ENCODE data around the gene SMIM44. TPM values are rescaled to one million over a fixed set of nuclear protein-coding genes. Genes with fewer than 3 reads are reported as not detected.

Gene SMIM44
- total and polyA plus RNA-seq, 9 of the 15 experiments (the other 6 are each of a cell fraction or from before 2014, with no cell fraction given) = not detected

DNA sequence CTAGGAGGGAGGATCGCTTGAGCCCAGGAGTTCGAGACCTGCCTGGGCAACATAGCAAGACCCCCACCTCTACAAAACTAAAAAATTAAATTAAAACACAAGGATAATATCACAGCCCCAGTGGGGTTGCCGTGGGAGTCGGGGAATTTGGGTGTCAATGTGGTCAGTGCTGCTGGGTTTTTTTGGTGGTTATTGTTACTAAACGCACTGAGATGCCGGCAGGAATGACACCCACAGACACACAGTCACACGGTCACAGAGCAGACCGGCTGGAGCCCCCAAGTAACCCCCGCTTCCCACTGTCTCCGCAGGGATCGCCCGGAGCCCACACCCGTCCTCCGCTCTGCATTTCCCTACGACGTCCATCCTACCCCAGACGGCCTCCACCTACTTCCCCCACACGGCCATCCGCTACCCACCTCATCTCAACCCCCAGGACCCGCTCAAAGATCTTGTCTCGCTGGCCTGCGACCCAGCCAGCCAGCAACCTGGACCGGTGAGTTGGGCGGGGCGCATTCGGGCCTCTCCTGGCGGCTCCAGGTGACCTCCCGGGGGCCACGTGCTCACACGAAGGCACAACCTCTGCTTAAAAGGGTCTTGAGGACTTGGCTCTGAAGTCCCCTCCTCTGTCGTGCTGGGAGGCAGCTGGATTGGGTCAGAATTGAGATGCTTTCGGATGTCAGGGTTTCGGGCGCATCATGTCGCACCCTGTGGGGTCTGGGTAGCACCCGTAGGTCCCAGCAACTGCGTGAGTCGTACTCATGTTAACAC lies 30.9 kb downstream of the SMIM44 start:
- FAIRE-seq = no peak
- H2AFZ ChIP-seq (ENCODE audit: low read depth, low read length) = no peak overlapping the region
- no peak for ATAC-seq
- ChIA-PET CTCF (ENCODE audit: low intra/inter-chr PET ratio) (no interaction called here), POLR2A (interaction anchor here (0.5 kb wide), 1 partner anchor 87 kb away, joined by 4 read pairs; no protein-coding TSS in a partner anchor)
- WGBS (ENCODE audit: insufficient coverage, low coverage, missing lambda C conversion rate) = 96% methylated on average over 32 of the region's 38 CpGs
- H3K4me1 ChIP-seq (replicated peaks in 1 of 2; ENCODE audit: control insufficient read depth in 2 of 2, insufficient read depth in 2 of 2, low read length in 2 of 2) = peaks cover 3 to 37% of the 10 kb centered on the region in 2 experiments; a peak in 2 of 5 replicates
- H4K20me1 ChIP-seq (replicated peaks; ENCODE audit: control insufficient read depth, insufficient read depth, low read length) = peaks cover 8% of the 10 kb centered on the region
- H3K4me3 ChIP-seq = no peak overlapping the region
- no peaks in the 10 kb centered on the region for H3K9me3 ChIP-seq (replicated peaks; ENCODE audit: control insufficient read depth, insufficient read depth, low read depth, low read length)
- no TSS peak for BruUV-seq (replicated peaks)
- H3K27ac ChIP-seq (ENCODE audit: extremely low read depth, low read depth, low read length) = no peak overlapping the region
- H3K9me1 ChIP-seq (ENCODE audit: control insufficient read depth, insufficient read depth, low read length) = no peaks in the 10 kb centered on the region
- DNase-seq (ENCODE audit: extremely low read depth in 1 of 4, low spot score in 3 of 4) = peak in 1 of 4 experiments; percentile 17
- in situ Hi-C loops (cut with MboI) (no loop called here), intact Hi-C loops (cut with micrococcal nuclease) (no loop called here)
- TF ChIP-seq, protein P1, sequence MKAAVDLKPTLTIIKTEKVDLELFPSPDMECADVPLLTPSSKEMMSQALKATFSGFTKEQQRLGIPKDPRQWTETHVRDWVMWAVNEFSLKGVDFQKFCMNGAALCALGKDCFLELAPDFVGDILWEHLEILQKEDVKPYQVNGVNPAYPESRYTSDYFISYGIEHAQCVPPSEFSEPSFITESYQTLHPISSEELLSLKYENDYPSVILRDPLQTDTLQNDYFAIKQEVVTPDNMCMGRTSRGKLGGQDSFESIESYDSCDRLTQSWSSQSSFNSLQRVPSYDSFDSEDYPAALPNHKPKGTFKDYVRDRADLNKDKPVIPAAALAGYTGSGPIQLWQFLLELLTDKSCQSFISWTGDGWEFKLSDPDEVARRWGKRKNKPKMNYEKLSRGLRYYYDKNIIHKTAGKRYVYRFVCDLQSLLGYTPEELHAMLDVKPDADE (conservative IDR thresholded peaks at IDR 0.05; ENCODE audit: control insufficient read depth, low read depth, low read length) = no peak
- TF ChIP-seq, protein P2, sequence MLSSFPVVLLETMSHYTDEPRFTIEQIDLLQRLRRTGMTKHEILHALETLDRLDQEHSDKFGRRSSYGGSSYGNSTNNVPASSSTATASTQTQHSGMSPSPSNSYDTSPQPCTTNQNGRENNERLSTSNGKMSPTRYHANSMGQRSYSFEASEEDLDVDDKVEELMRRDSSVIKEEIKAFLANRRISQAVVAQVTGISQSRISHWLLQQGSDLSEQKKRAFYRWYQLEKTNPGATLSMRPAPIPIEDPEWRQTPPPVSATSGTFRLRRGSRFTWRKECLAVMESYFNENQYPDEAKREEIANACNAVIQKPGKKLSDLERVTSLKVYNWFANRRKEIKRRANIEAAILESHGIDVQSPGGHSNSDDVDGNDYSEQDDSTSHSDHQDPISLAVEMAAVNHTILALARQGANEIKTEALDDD (IDR thresholded peaks at IDR 0.05) = no peak
- TF ChIP-seq POLR2G (IDR thresholded peaks at IDR 0.05; ENCODE audit: low read depth, low read length) (peak; percentile 58; the same call in 1 of the 2 replicates), TCF7L2 (IDR thresholded peaks at IDR 0.05; ENCODE audit: low read depth, low read length) (no peak), RBM22 (IDR thresholded peaks at IDR 0.05; ENCODE audit: low read depth, low read length, poor library complexity, severe bottlenecking) (peak; percentile 50)
- TF ChIP-seq, protein P3, sequence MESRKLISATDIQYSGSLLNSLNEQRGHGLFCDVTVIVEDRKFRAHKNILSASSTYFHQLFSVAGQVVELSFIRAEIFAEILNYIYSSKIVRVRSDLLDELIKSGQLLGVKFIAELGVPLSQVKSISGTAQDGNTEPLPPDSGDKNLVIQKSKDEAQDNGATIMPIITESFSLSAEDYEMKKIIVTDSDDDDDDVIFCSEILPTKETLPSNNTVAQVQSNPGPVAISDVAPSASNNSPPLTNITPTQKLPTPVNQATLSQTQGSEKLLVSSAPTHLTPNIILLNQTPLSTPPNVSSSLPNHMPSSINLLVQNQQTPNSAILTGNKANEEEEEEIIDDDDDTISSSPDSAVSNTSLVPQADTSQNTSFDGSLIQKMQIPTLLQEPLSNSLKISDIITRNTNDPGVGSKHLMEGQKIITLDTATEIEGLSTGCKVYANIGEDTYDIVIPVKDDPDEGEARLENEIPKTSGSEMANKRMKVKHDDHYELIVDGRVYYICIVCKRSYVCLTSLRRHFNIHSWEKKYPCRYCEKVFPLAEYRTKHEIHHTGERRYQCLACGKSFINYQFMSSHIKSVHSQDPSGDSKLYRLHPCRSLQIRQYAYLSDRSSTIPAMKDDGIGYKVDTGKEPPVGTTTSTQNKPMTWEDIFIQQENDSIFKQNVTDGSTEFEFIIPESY (CRISPR knock-in tag; IDR thresholded peaks at IDR 0.05) = 0 out of 2 replicates have a peak, but pooled peaks have one; percentile 57
- H3K27me3 ChIP-seq (ENCODE audit: control insufficient read depth in 2 of 2, insufficient read depth in 2 of 2, low read length in 2 of 2) = no peaks in the 10 kb centered on the region
- peaks cover 5% of the 10 kb centered on the region; the same call in 2 of the 3 replicates for H3K79me2 ChIP-seq (ENCODE audit: control insufficient read depth, insufficient read depth, low read length)
- H3K9ac ChIP-seq (ENCODE audit: insufficient read depth in 1 of 2, low read depth in 2 of 2, low read length in 2 of 2) = no peak overlapping the region
- H3K4me2 ChIP-seq (ENCODE audit: insufficient read depth, low read length) = no peak overlapping the region
- H3K36me3 ChIP-seq (ENCODE audit: control insufficient read depth, insufficient read depth, low read length) = peaks cover 91% of the 10 kb centered on the region

Data from K562 (cell line).